ENCODE measurements around the gene TVP23C.

- TF ChIP-seq POLR2A (IDR thresholded peaks at IDR 0.05; ENCODE audit: low read length) (no peak), GATA1 (IDR thresholded peaks at IDR 0.05; ENCODE audit: low read depth, low read length) (no peak)
Measured at GRCh38 chr17:15488557-15488956, 74.7 kb downstream of the TVP23C start.

Measured in erythroblast (primary cell).